ENCODE measurements around the gene PGAM1.

- no peak for TF ChIP-seq TRAFD1 (CRISPR knock-in tag; IDR thresholded peaks at IDR 0.05; ENCODE audit: borderline replicate concordance)
- no peak for TF ChIP-seq ZNF30 (CRISPR knock-in tag; IDR thresholded peaks at IDR 0.05)
- no peak for TF ChIP-seq YY1 (IDR thresholded peaks at IDR 0.05; ENCODE audit: insufficient read depth, insufficient replicate concordance, low read depth, low read length)
- no peak for TF ChIP-seq ELF4 (CRISPR knock-in tag; IDR thresholded peaks at IDR 0.05; ENCODE audit: borderline replicate concordance)
- TF ChIP-seq MTF2 (CRISPR knock-in tag; IDR thresholded peaks at IDR 0.05; ENCODE audit: borderline replicate concordance) = no peak
- no peak for TF ChIP-seq ZBTB42 (CRISPR knock-in tag; IDR thresholded peaks at IDR 0.05)
- no peak for TF ChIP-seq REXO4 (CRISPR knock-in tag; IDR thresholded peaks at IDR 0.05; ENCODE audit: borderline replicate concordance)
- TF ChIP-seq MAZ (IDR thresholded peaks at IDR 0.05; ENCODE audit: borderline replicate concordance, low read depth, low read length) = no peak
- no peak for TF ChIP-seq MAZ (CRISPR knock-in tag; IDR thresholded peaks at IDR 0.05; ENCODE audit: low read depth)
Measured at GRCh38 chr10:97407211-97407951, 18.6 kb upstream of the PGAM1 start.

Data from HepG2 (cell line).